NCI-H446 treated with DMSO at 0.1 percent for 48 hours (cell line): ENCODE measurements around the gene ASTN2.
A peak's percentile ranks its signal among the peaks of the same experiment; 100 is the strongest.
"Not testable (repeated sequence)": the region's sequence is repeated elsewhere in the genome, so short reads cannot be mapped to it uniquely, and the experiment has no call there.

Experiments
- DNase-seq: peaks from one replicate; lab custom pipeline; 2025; lab: John Stamatoyannopoulos, UW

ASTN2 gene

GRCh38 chr9:116927726-116928125 is 487.1 kb downstream of the ASTN2 start:
- DNase-seq, result no peak

GRCh38 chr9:116925121-116925520 is 489.7 kb downstream of the ASTN2 start:
- DNase-seq, result no peak

GRCh38 chr9:116924462-116925110 is 490.3 kb downstream of the ASTN2 start:
- no peak for DNase-seq

GRCh38 chr9:116917895-116918508 is 496.9 kb downstream of the ASTN2 start:
- DNase-seq, result not testable (repeated sequence)

GRCh38 chr9:116913536-116913935 is 501.3 kb downstream of the ASTN2 start:
- peak; percentile 3 for DNase-seq

GRCh38 chr9:116910201-116910600 is 504.7 kb downstream of the ASTN2 start:
- DNase-seq, result no peak

- no peak for DNase-seq
These were observed 506.9 kb downstream of the ASTN2 start for GRCh38 chr9:116907989-116908388.

GRCh38 chr9:116905171-116905588 is 509.7 kb downstream of the ASTN2 start:
- no peak for DNase-seq

- DNase-seq, result no peak
These were observed 510.7 kb downstream of the ASTN2 start for GRCh38 chr9:116904165-116904564.

- DNase-seq, result no peak
These were observed 513.6 kb downstream of the ASTN2 start for GRCh38 chr9:116901260-116901659.

GRCh38 chr9:116900543-116900942 is 514.3 kb downstream of the ASTN2 start:
- no peak for DNase-seq

- no peak for DNase-seq
These were observed 514.9 kb downstream of the ASTN2 start for GRCh38 chr9:116900007-116900367.

GRCh38 chr9:116899337-116900006 is 515.4 kb downstream of the ASTN2 start:
- no peak for DNase-seq

GRCh38 chr9:116898131-116898530 is 516.7 kb downstream of the ASTN2 start:
- not testable (repeated sequence) for DNase-seq

GRCh38 chr9:116897201-116897600 is 517.7 kb downstream of the ASTN2 start:
- DNase-seq, result no peak

- DNase-seq, result no peak
These were observed 518.9 kb downstream of the ASTN2 start for GRCh38 chr9:116895961-116896360.

GRCh38 chr9:116891424-116891823 is 523.4 kb downstream of the ASTN2 start:
- DNase-seq, result no peak

GRCh38 chr9:116888476-116888875 is 526.4 kb downstream of the ASTN2 start:
- DNase-seq, result not testable (repeated sequence)

- no peak for DNase-seq
These were observed 526.8 kb downstream of the ASTN2 start for GRCh38 chr9:116888066-116888465.

GRCh38 chr9:116883676-116884075 is 531.2 kb downstream of the ASTN2 start:
- DNase-seq, result no peak

- no peak for DNase-seq
These were observed 537.8 kb downstream of the ASTN2 start for GRCh38 chr9:116877072-116877471.

- DNase-seq, result no peak
These were observed 539.3 kb downstream of the ASTN2 start for GRCh38 chr9:116875576-116875975.
